H1 (cell line): ENCODE results near the gene TIAL1. TPM values are rescaled to one million over a fixed set of nuclear protein-coding genes. Genes with fewer than 3 reads are reported as not detected.
A peak's percentile ranks its signal among the peaks of the same experiment; 100 is the strongest.

Experiments
- CTCF ChIA-PET: fragments of 300-600 bp; sonication (Branson Sonifier 250); formaldehyde crosslinking; loops from one replicate; lab custom pipeline; 2021; ENCODE audit not compliant: partially characterized antibody; lab: Charles Lee
- POLR2A ChIA-PET: fragments of 300-600 bp; sonication (Branson Sonifier 250); formaldehyde crosslinking; loops from one replicate; lab custom pipeline; 2021; ENCODE audit warnings: inconsistent platforms; ENCODE audit not compliant: partially characterized antibody; lab: Charles Lee
- DNase-seq, 2 experiments: peaks; one replicate each; pipeline versions ENCODE4 v3.0.0 to v3.0.0-alpha.2; 2010 to 2022; ENCODE audit warnings: low spot score in 2 of 2, low read depth in 1 of 2, mixed read lengths in 1 of 2
- FAIRE-seq: peaks from 2 replicates; lab custom pipeline; 2011; peaks lifted over from hg19 to GRCh38; lab: Jason Lieb, UNC
- H2AFZ ChIP-seq: 2 replicates; pipeline ENCODE4 v1.8.1; 2012; ENCODE audit warnings: low read length, inconsistent platforms
- H2AK5ac ChIP-seq: 2 replicates; pipeline ENCODE4 v1.6.1; 2013; ENCODE audit warnings: low read depth, low read length
- H2BK120ac ChIP-seq: replicated peaks from 2 replicates; pipeline ENCODE3; 2013; ENCODE audit warnings: low read depth, low read length, inconsistent platforms
- H2BK12ac ChIP-seq: 2 replicates; pipeline ENCODE4 v1.6.1; 2013; ENCODE audit warnings: low read depth, low read length
- H2BK15ac ChIP-seq: 2 replicates; pipeline ENCODE4 v1.6.1; 2013; ENCODE audit warnings: low read length
- H2BK20ac ChIP-seq: 2 replicates; pipeline ENCODE4 v1.6.1; 2013; ENCODE audit warnings: low read length
- H2BK5ac ChIP-seq: 2 replicates; pipeline ENCODE4 v1.6.1; 2013; ENCODE audit warnings: low read depth, low read length
- H3K14ac ChIP-seq: 2 replicates; pipeline ENCODE4 v1.6.1; 2013; ENCODE audit warnings: inconsistent platforms; ENCODE audit not compliant: insufficient read length
- H3K18ac ChIP-seq: 2 replicates; pipeline ENCODE4 v1.6.1; 2013; ENCODE audit warnings: low read length; ENCODE audit errors: extremely low read depth
- H3K23ac ChIP-seq: 2 replicates; pipeline ENCODE4 v1.6.1; 2013; ENCODE audit warnings: inconsistent platforms; ENCODE audit not compliant: insufficient read length
- H3K23me2 ChIP-seq: 2 replicates; pipeline ENCODE4 v1.6.1; 2013; ENCODE audit warnings: low read depth, low read length
- H3K27ac ChIP-seq: 2 replicates; pipeline ENCODE4 v1.6.1; 2011; ENCODE audit warnings: low read depth, low read length, inconsistent platforms
- H3K27me3 ChIP-seq, 4 experiments: replicated peaks in 1 of 4; 1 replicate in 1 of 4; 2 replicates in 3 of 4; pipeline versions ENCODE4 v1.6.1 to v1.8.1; 2011 to 2013; ENCODE audit warnings: low read length in 3 of 4, mild to moderate bottlenecking in 3 of 4, inconsistent platforms in 2 of 4, mixed read lengths in 2 of 4, moderate library complexity in 1 of 4; ENCODE audit not compliant: control insufficient read depth in 3 of 4, insufficient read depth in 3 of 4; ENCODE audit errors: extremely low read depth in 1 of 4
- H3K36me3 ChIP-seq, 4 experiments: 2 replicates each; pipeline versions ENCODE4 v1.6.1 to v1.8.1; 2011 to 2013; ENCODE audit warnings: mild to moderate bottlenecking in 4 of 4, low read length in 3 of 4, moderate library complexity in 2 of 4, control low read depth in 1 of 4, inconsistent platforms in 1 of 4; ENCODE audit not compliant: insufficient read depth in 4 of 4, control insufficient read depth in 2 of 4
- H3K4ac ChIP-seq: replicated peaks from 2 replicates; pipeline ENCODE3; 2013; ENCODE audit warnings: low read length, low read depth, mixed read lengths, inconsistent platforms; ENCODE audit not compliant: insufficient read length
- H3K4me1 ChIP-seq, 4 experiments: replicated peaks in 1 of 4; 1 replicate in 1 of 4; 2 replicates in 3 of 4; pipeline versions ENCODE4 v1.6.1 to v1.8.1; 2011 to 2013; ENCODE audit warnings: low read length in 3 of 4, inconsistent platforms in 2 of 4, mixed read lengths in 1 of 4; ENCODE audit not compliant: insufficient read depth in 4 of 4, control insufficient read depth in 3 of 4
- H3K4me2 ChIP-seq, 2 experiments: 2 replicates each; pipeline versions ENCODE4 v1.6.1 to v1.8.1; 2011 to 2013; ENCODE audit warnings: low read depth in 2 of 2, low read length in 2 of 2, control low read depth in 1 of 2, inconsistent platforms in 1 of 2, mild to moderate bottlenecking in 1 of 2; ENCODE audit not compliant: insufficient read depth in 1 of 2
- H3K4me3 ChIP-seq, 4 experiments: fragments of 200-600, 300-600 bp in 1 of 4; sonication (generic), shearing (Covaris generic), sonication (Bioruptor Twin) in 1 of 4; 2 replicates each; pipeline versions ENCODE4 v1.5.1 to v1.8.1; 2011 to 2016; ENCODE audit warnings: low read length in 4 of 4, low read depth in 3 of 4, control low read depth in 2 of 4, inconsistent platforms in 2 of 4, mild to moderate bottlenecking in 2 of 4, mixed read lengths in 1 of 4, moderate library complexity in 1 of 4; ENCODE audit not compliant: insufficient read depth in 2 of 4; ENCODE audit errors: extremely low read depth in 1 of 4
- H3K56ac ChIP-seq: replicated peaks from 2 replicates; pipeline ENCODE3; 2013; ENCODE audit warnings: low read depth, mild to moderate bottlenecking, mixed read lengths, low read length, inconsistent platforms; ENCODE audit not compliant: insufficient read length
- H3K79me1 ChIP-seq: 2 replicates; pipeline ENCODE4 v1.6.1; 2013; ENCODE audit warnings: low read depth, low read length, control low read depth
- H3K79me2 ChIP-seq, 2 experiments: 2 replicates each; pipeline versions ENCODE4 v1.6.1 to v1.8.1; 2012 to 2013; ENCODE audit warnings: low read length in 2 of 2, mild to moderate bottlenecking in 2 of 2, inconsistent platforms in 1 of 2; ENCODE audit not compliant: insufficient read depth in 2 of 2, control insufficient read depth in 1 of 2
- H3K9ac ChIP-seq, 4 experiments: replicated peaks in 1 of 4; 1 replicate in 1 of 4; 2 replicates in 3 of 4; pipeline versions ENCODE4 v1.6.1 to v1.8.1; 2011 to 2013; ENCODE audit warnings: low read depth in 3 of 4, low read length in 3 of 4, control low read depth in 2 of 4, mild to moderate bottlenecking in 2 of 4, moderate library complexity in 2 of 4, inconsistent platforms in 1 of 4; ENCODE audit errors: extremely low read depth in 1 of 4
- H3K9me3 ChIP-seq, 2 experiments: 2 replicates each; pipeline versions ENCODE4 v1.6.1 to v1.8.1; 2012 to 2013; ENCODE audit warnings: mild to moderate bottlenecking in 2 of 2, moderate library complexity in 2 of 2, control low read depth in 1 of 2, inconsistent platforms in 1 of 2, low read depth in 1 of 2, low read length in 1 of 2, mixed read lengths in 1 of 2; ENCODE audit not compliant: insufficient read depth in 2 of 2
- H4K20me1 ChIP-seq, 2 experiments: replicated peaks in 1 of 2; 2 replicates each; pipeline versions ENCODE3 to v1.8.1; 2011 to 2013; ENCODE audit warnings: inconsistent platforms in 2 of 2, low read length in 2 of 2, mild to moderate bottlenecking in 1 of 2; ENCODE audit not compliant: insufficient read depth in 2 of 2, control insufficient read depth in 1 of 2
- H4K5ac ChIP-seq: 2 replicates; pipeline ENCODE4 v1.6.1; 2013; ENCODE audit warnings: low read length, low read depth, mixed read lengths, inconsistent platforms; ENCODE audit not compliant: insufficient read length
- H4K8ac ChIP-seq: 2 replicates; pipeline ENCODE4 v1.8.0; 2013; ENCODE audit warnings: mild to moderate bottlenecking, moderate library complexity, low read length, inconsistent platforms; ENCODE audit not compliant: insufficient read depth; ENCODE audit errors: extremely low read depth
- H4K91ac ChIP-seq: replicated peaks from 2 replicates; pipeline ENCODE3; 2013; ENCODE audit warnings: low read length, mixed read lengths, inconsistent platforms; ENCODE audit not compliant: insufficient read length
- CBX8 ChIP-seq: fragments of 300-800, 300-1000 bp; sonication (generic); IDR thresholded peaks from 2 replicates; pipeline ENCODE4 v1.7.1; 2016; ENCODE audit warnings: low read depth, low read length, borderline replicate concordance
- CHD2 ChIP-seq: IDR thresholded peaks from 2 replicates; pipeline ENCODE4 v1.6.1; 2012; ENCODE audit warnings: low read length, improper control_type of control experiment
- RAD21 ChIP-seq, 2 experiments: IDR thresholded peaks in 1 of 2; conservative IDR thresholded peaks in 1 of 2; 2 replicates each; pipeline ENCODE4 v1.6.1; 2011; ENCODE audit warnings: low read depth in 2 of 2, low read length in 2 of 2, improper control_type of control experiment in 1 of 2, inconsistent platforms in 1 of 2, mild to moderate bottlenecking in 1 of 2, moderate library complexity in 1 of 2
- WGBS, 2 experiments: shearing (Covaris generic) in 1 of 2; methylation state at CpG; one replicate each; pipeline versions ENCODE4 v1.1.6 to v1.1.7; 2013 to 2015; ENCODE audit warnings: low lambda C conversion rate in 2 of 2, mixed read lengths in 2 of 2, inconsistent platforms in 1 of 2, low coverage in 1 of 2, missing lambda C conversion rate in 1 of 2; ENCODE audit not compliant: insufficient replicate concordance in 2 of 2, insufficient coverage in 1 of 2, insufficient read length in 1 of 2; ENCODE audit errors: extremely low coverage in 1 of 2, missing lambda C conversion rate in 1 of 2; 5-methylcytosine and 5-hydroxymethylcytosine counted together
- polyA plus RNA-seq, 7 experiments: library from polyadenylated mRNA; depleted of rRNA in 3 of 7; stranded (reverse) in 5 of 7; unstranded in 2 of 7; fragments of >200 nt in 5 of 7; fragments of 200-250 nt in 2 of 7; gene quantifications; 1 replicate in 5 of 7; 2 replicates in 1 of 7; 4 replicates in 1 of 7; pipeline versions ENCODE4 v1.2.1 to v1.2.3, GENCODE V29; 2011 to 2013; ENCODE audit warnings: missing spikeins in 2 of 7, mixed read lengths in 2 of 7
- total RNA-seq: library from RNA; stranded (reverse); fragmentation: NEBNext Ultra II Directional; extraction: Animal tissue kit (Norgen Biotek cat#: 25700); gene quantifications from 2 replicates; pipeline ENCODE4 v1.2.1, GENCODE V29; 2021
- TF ChIP-seq, protein P1 (sequence below), 3 experiments: IDR thresholded peaks; 1 replicate in 2 of 3; 2 replicates in 1 of 3; pipeline versions ENCODE4 v1.5.1 to v1.6.1; 2011; ENCODE audit warnings: low read length in 3 of 3, mild to moderate bottlenecking in 3 of 3, inconsistent platforms in 2 of 3, low read depth in 1 of 3, moderate library complexity in 1 of 3; ENCODE audit not compliant: insufficient read depth in 1 of 3; ENCODE audit errors: control extremely low read depth in 1 of 3

TIAL1 gene
- total and polyA plus RNA-seq, 2 of the 8 experiments (the other 6 are each of a cell fraction or from before 2014, with no cell fraction given): 50.4 to 166 TPM

DNA sequence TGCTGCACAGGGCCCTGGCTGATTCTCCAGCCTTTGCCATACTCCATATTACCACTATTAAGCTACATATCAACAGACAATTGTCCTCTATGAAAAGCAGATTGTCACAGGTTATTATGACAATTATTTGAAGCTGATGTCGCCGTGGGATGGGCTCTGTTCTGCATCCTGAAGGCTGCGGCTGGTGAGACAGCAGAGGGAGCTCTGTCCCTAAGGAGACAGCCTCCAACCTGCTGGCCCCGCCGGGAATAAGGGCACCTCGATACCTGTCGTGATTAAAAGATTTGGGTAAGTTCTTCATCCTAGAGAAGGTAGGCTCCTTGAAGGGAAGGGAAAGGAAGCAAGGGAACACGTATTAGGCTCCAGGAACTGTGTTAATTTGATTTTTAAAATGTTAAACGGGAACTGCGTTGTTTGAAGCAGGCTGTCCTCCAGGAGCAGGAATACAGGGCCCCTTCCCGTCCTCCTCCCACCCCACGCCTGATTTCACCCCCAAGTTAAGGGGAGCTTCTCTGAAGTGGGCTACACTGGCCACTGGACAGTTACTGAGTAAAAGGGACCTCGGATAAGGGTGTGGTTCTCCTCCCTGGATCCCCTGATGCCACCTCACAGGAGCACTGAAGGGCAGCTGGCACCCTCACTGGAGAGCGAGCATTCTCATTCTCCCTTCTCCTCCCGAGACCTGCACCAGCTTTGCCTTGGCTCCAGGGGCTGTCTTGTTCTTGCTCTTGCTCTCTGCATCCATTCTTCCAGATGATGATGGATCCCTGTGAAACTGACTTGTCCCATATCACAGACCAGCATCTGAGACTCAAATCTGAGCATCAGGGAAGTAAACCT is 11.8 kb upstream of the TIAL1 start:
- Histone ChIP-seq H3K4me1 (no peaks in the 10 kb centered on the region), H3K9me3 (no peaks in the 10 kb centered on the region), H2BK5ac (no peak overlapping the region), H2BK15ac (peak overlapping the region; percentile 67; the same call in 1 of the 2 replicates), H4K20me1 (no peaks in the 10 kb centered on the region), H3K27ac (no peak overlapping the region), H4K8ac (no peak overlapping the region), H3K56ac (no peak overlapping the region), H3K4me2 (no peak overlapping the region), H3K14ac (no peak overlapping the region), H4K5ac (no peak overlapping the region), H3K4me3 (no peak overlapping the region), H2AFZ (peak overlapping the region; percentile 96), H3K23me2 (no peaks in the 10 kb centered on the region), H2BK12ac (no peak overlapping the region), H3K36me3 (no peaks in the 10 kb centered on the region), H2BK120ac (no peak overlapping the region), H4K91ac (no peak overlapping the region), H3K23ac (no peak overlapping the region), H3K4ac (no peak overlapping the region), H3K18ac (no peak overlapping the region), H3K9ac (no peak overlapping the region), H3K79me1 (no peaks in the 10 kb centered on the region), H2BK20ac (no peak overlapping the region; the same call in 1 of the 2 replicates), H3K79me2 (no peaks in the 10 kb centered on the region), H2AK5ac (no peak overlapping the region), H3K27me3 (no peaks in the 10 kb centered on the region)
- ChIA-PET POLR2A (interaction anchor here (0.6 to 1.3 kb wide), 4 partner anchors 11 to 403 kb away, joined by 3 to 11 read pairs (median 3); partner anchors contain the start of gene TIAL1), CTCF (interaction anchor here (0.5 to 3.4 kb wide), 40 partner anchors 8 to 429 kb away, joined by 3 to 29 read pairs (median 3); partner anchors contain the start of genes BAG3 and TIAL1)
- DNase-seq (peak in 1 of 2 experiments; percentile 64), FAIRE-seq (no peak)
- TF ChIP-seq, protein P1, sequence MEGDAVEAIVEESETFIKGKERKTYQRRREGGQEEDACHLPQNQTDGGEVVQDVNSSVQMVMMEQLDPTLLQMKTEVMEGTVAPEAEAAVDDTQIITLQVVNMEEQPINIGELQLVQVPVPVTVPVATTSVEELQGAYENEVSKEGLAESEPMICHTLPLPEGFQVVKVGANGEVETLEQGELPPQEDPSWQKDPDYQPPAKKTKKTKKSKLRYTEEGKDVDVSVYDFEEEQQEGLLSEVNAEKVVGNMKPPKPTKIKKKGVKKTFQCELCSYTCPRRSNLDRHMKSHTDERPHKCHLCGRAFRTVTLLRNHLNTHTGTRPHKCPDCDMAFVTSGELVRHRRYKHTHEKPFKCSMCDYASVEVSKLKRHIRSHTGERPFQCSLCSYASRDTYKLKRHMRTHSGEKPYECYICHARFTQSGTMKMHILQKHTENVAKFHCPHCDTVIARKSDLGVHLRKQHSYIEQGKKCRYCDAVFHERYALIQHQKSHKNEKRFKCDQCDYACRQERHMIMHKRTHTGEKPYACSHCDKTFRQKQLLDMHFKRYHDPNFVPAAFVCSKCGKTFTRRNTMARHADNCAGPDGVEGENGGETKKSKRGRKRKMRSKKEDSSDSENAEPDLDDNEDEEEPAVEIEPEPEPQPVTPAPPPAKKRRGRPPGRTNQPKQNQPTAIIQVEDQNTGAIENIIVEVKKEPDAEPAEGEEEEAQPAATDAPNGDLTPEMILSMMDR (IDR thresholded peaks at IDR 0.05; ENCODE audit: control extremely low read depth in 1 of 3, insufficient read depth in 1 of 3, low read depth in 1 of 3, low read length in 3 of 3): peak; percentile 69 to 82 (median 76)
- TF ChIP-seq CBX8 (no peak), RAD21 (IDR thresholded peaks at IDR 0.05 in 1 of 2, conservative IDR thresholded peaks at IDR 0.05 in 1 of 2; ENCODE audit: low read depth in 2 of 2, low read length in 2 of 2) (peak; percentile 79 to 85), CHD2 (no peak)
- WGBS, 2 experiments: 54% methylated on average over 15 of the region's 15 CpGs; no CpG with 5 or more reads in 1 of the 2 experiments
